GM12874 (cell line): ENCODE results near the gene NEK1.

Experiments used
- CTCF ChIP-seq: IDR thresholded peaks from 2 replicates; pipeline ENCODE4 v1.5.1; 2011; ENCODE audit warnings: low read depth, mild to moderate bottlenecking, control low read depth, low read length, moderate library complexity; ENCODE audit not compliant: insufficient read depth

NEK1 gene

GRCh38 chr4:169618986-169619385 lies 6.6 kb upstream of the NEK1 start:
- no peak for TF ChIP-seq CTCF

GRCh38 chr4:169618286-169618685 lies 5.9 kb upstream of the NEK1 start:
- TF ChIP-seq CTCF: no peak

- no peak for TF ChIP-seq CTCF
These were observed 4.9 kb upstream of the NEK1 start for GRCh38 chr4:169617306-169617705.

- no peak for TF ChIP-seq CTCF
These were observed 4.5 kb upstream of the NEK1 start for GRCh38 chr4:169616846-169617245.

- TF ChIP-seq CTCF: no peak
These were observed 3.2 kb upstream of the NEK1 start for GRCh38 chr4:169615467-169616106.

GRCh38 chr4:169612871-169613859 lies 782 bp upstream of the NEK1 start:
- TF ChIP-seq CTCF: peak; percentile 67

GRCh38 chr4:169611157-169611556 lies 1.2 kb downstream of the NEK1 start:
- no peak for TF ChIP-seq CTCF
